ENCODE data around the gene GTF3A.

The GTF3A gene

GRCh38 chr13:27448308-27448707, 23.9 kb downstream of the GTF3A start:
- no peak for DNase-seq (ENCODE audit: low read depth in 2 of 2)

- DNase-seq (ENCODE audit: low read depth in 2 of 2) = no peak
Measured at GRCh38 chr13:27449081-27449603, 24.7 kb downstream of the GTF3A start.

GRCh38 chr13:27449936-27450828, 25.8 kb downstream of the GTF3A start, which contains the start of gene MTIF3:
Gene MTIF3, minus strand, starts transcription at chr13:27450564. Its CDS starts 10,116 bp downstream, at chr13:27440448.
- DNase-seq (ENCODE audit: low read depth in 2 of 2) = peak; percentile 94

GRCh38 chr13:27450921-27451471, 26.6 kb downstream of the GTF3A start:
- DNase-seq (ENCODE audit: low read depth in 2 of 2) = no peak

GRCh38 chr13:27455331-27455855, 31.0 kb downstream of the GTF3A start:
- no peak for DNase-seq (ENCODE audit: low read depth in 2 of 2)

GRCh38 chr13:27461940-27462584, 37.6 kb downstream of the GTF3A start:
- DNase-seq (ENCODE audit: low read depth in 2 of 2) = no peak

- no peak for DNase-seq (ENCODE audit: low read depth in 2 of 2)
Measured at GRCh38 chr13:27463500-27463899, 39.1 kb downstream of the GTF3A start.

GRCh38 chr13:27465611-27466010, 41.2 kb downstream of the GTF3A start:
- no peak for DNase-seq (ENCODE audit: low read depth in 2 of 2)

GRCh38 chr13:27466513-27466912, 42.1 kb downstream of the GTF3A start:
- DNase-seq (ENCODE audit: low read depth in 2 of 2) = no peak

- DNase-seq (ENCODE audit: low read depth in 2 of 2) = no peak
Measured at GRCh38 chr13:27470075-27470820, 45.8 kb downstream of the GTF3A start.

GRCh38 chr13:27472441-27472840, 48.0 kb downstream of the GTF3A start:
- no peak for DNase-seq (ENCODE audit: low read depth in 2 of 2)

- DNase-seq (ENCODE audit: low read depth in 2 of 2) = no peak
Measured at GRCh38 chr13:27472941-27473340, 48.5 kb downstream of the GTF3A start.

GRCh38 chr13:27474751-27475268, 50.4 kb downstream of the GTF3A start:
- DNase-seq (ENCODE audit: low read depth in 2 of 2) = no peak

- DNase-seq (ENCODE audit: low read depth in 2 of 2) = no peak
Measured at GRCh38 chr13:27476943-27477703, 52.7 kb downstream of the GTF3A start.

- DNase-seq (ENCODE audit: low read depth in 2 of 2) = peak in 1 of 2 donors; percentile 32
Measured at GRCh38 chr13:27481766-27482165, 57.3 kb downstream of the GTF3A start.

- DNase-seq (ENCODE audit: low read depth in 2 of 2) = no peak
Measured at GRCh38 chr13:27482983-27483382, 58.6 kb downstream of the GTF3A start.

- DNase-seq (ENCODE audit: low read depth in 2 of 2) = no peak
Measured at GRCh38 chr13:27483421-27483820, 59.0 kb downstream of the GTF3A start.

Measured in stimulated activated CD4-positive, alpha-beta T cell treated with anti-CD3 and anti-CD28 coated beads, Interleukin-15, amount 100 ng/mL, for 48 hours (primary cell).